ENCODE results near the gene IFITM1.
"Not testable (repeated sequence)": the region's sequence is repeated elsewhere in the genome, so short reads cannot be mapped to it uniquely, and the experiment has no call there.

The IFITM1 gene

GRCh38 chr11:313787-314553, at the start of gene IFITM1:
Gene IFITM1 (plus strand): TSS chr11:314040. CDS start chr11:314171, 131 bp downstream.
- DNase-seq: no peak

GRCh38 chr11:266676-267439, 47.0 kb upstream of the IFITM1 start:
- DNase-seq: no peak

- peak in 1 of 2 experiments; percentile 16 for DNase-seq
Measured at GRCh38 chr11:267491-267994, 46.3 kb upstream of the IFITM1 start.

- DNase-seq: not testable (repeated sequence)
Measured at GRCh38 chr11:268716-269145, 45.1 kb upstream of the IFITM1 start.

GRCh38 chr11:269146-269890, 44.5 kb upstream of the IFITM1 start:
- no peak for DNase-seq

- no peak for DNase-seq
Measured at GRCh38 chr11:270451-271318, 43.2 kb upstream of the IFITM1 start.

- no peak for DNase-seq
Measured at GRCh38 chr11:271319-271715, 42.5 kb upstream of the IFITM1 start.

- DNase-seq: no peak
Measured at GRCh38 chr11:272195-272930, 41.5 kb upstream of the IFITM1 start.

GRCh38 chr11:272931-273198, 41.0 kb upstream of the IFITM1 start:
- no peak for DNase-seq

GRCh38 chr11:276219-276618, 37.6 kb upstream of the IFITM1 start:
- DNase-seq: no peak

- no peak for DNase-seq
Measured at GRCh38 chr11:278001-278951, 35.6 kb upstream of the IFITM1 start, which contains the start of gene NLRP6. Gene NLRP6 (plus strand): TSS chr11:278407. CDS start chr11:278570, 163 bp downstream.

- DNase-seq: no peak
Measured at GRCh38 chr11:279040-279965, 34.5 kb upstream of the IFITM1 start.

- no peak for DNase-seq
Measured at GRCh38 chr11:279966-280705, 33.7 kb upstream of the IFITM1 start.

- DNase-seq: no peak
Measured at GRCh38 chr11:280706-281485, 32.9 kb upstream of the IFITM1 start.

- no peak for DNase-seq
Measured at GRCh38 chr11:281486-282161, 32.2 kb upstream of the IFITM1 start.

- no peak for DNase-seq
Measured at GRCh38 chr11:282171-282570, 31.7 kb upstream of the IFITM1 start.

Data from SW 1271 (cell line).